H9 (cell line): ENCODE measurements around the gene TM4SF20. TPM values are rescaled to one million over a fixed set of nuclear protein-coding genes. Genes with fewer than 3 reads are reported as not detected.

ENCODE experiments used
- DNase-seq: peaks from one replicate; pipeline ENCODE4 v3.0.0-alpha.2; 2017
- H2AFZ ChIP-seq: one replicate; pipeline ENCODE4 v1.6.1; 2013; ENCODE audit warnings: mild to moderate bottlenecking, low read length, control low read depth, moderate library complexity
- H2AK5ac ChIP-seq: 2 replicates; pipeline ENCODE4 v1.6.1; 2013; ENCODE audit warnings: low read length, control low read depth, mixed read lengths; ENCODE audit not compliant: insufficient read length
- H2BK120ac ChIP-seq: one replicate; pipeline ENCODE4 v1.6.1; 2013; ENCODE audit warnings: low read depth, mild to moderate bottlenecking, low read length, control low read depth, inconsistent platforms; ENCODE audit not compliant: poor library complexity, severe bottlenecking
- H2BK12ac ChIP-seq: 2 replicates; pipeline ENCODE4 v1.6.1; 2013; ENCODE audit warnings: low read length, control low read depth, mixed read lengths, low read depth; ENCODE audit not compliant: insufficient read length
- H2BK15ac ChIP-seq: 2 replicates; pipeline ENCODE4 v1.6.1; 2013; ENCODE audit warnings: low read depth, low read length, control low read depth
- H2BK20ac ChIP-seq: one replicate; pipeline ENCODE4 v1.6.1; 2013; ENCODE audit warnings: low read depth, mild to moderate bottlenecking, low read length, control low read depth, inconsistent platforms; ENCODE audit not compliant: poor library complexity, severe bottlenecking
- H2BK5ac ChIP-seq: 2 replicates; pipeline ENCODE4 v1.6.1; 2013; ENCODE audit warnings: low read length, control low read depth, mixed read lengths; ENCODE audit not compliant: insufficient read length
- H3K14ac ChIP-seq: 2 replicates; pipeline ENCODE4 v1.6.1; 2013; ENCODE audit warnings: low read length, control low read depth; ENCODE audit not compliant: insufficient read depth
- H3K18ac ChIP-seq: 2 replicates; pipeline ENCODE4 v1.6.1; 2013; ENCODE audit warnings: low read depth, mild to moderate bottlenecking, mixed read lengths, low read length, control low read depth; ENCODE audit not compliant: insufficient read length
- H3K23ac ChIP-seq: 2 replicates; pipeline ENCODE4 v1.6.1; 2013; ENCODE audit warnings: low read length, control low read depth, mixed read lengths, low read depth; ENCODE audit not compliant: insufficient read length
- H3K23me2 ChIP-seq: 2 replicates; pipeline ENCODE4 v1.6.1; 2013; ENCODE audit warnings: low read depth, mild to moderate bottlenecking, mixed read lengths, low read length, control low read depth; ENCODE audit not compliant: insufficient read length, poor library complexity, severe bottlenecking
- H3K27ac ChIP-seq: 2 replicates; pipeline ENCODE4 v1.5.1; 2013; ENCODE audit warnings: low read length, control low read depth, mixed read lengths, low read depth; ENCODE audit not compliant: insufficient read length
- H3K27me3 ChIP-seq: 2 replicates; pipeline ENCODE4 v1.6.1; 2013; ENCODE audit warnings: low read length, control low read depth, inconsistent platforms; ENCODE audit not compliant: insufficient read depth
- H3K4ac ChIP-seq: 2 replicates; pipeline ENCODE4 v1.6.1; 2013; ENCODE audit warnings: low read depth, mild to moderate bottlenecking, control low read depth, inconsistent platforms, low read length, moderate library complexity
- H3K4me1 ChIP-seq: 2 replicates; pipeline ENCODE4 v1.6.1; 2013; ENCODE audit warnings: low read length, control low read depth, inconsistent platforms; ENCODE audit not compliant: insufficient read depth
- H3K4me2 ChIP-seq: 2 replicates; pipeline ENCODE4 v1.6.1; 2013; ENCODE audit warnings: low read length, control low read depth, mixed read lengths; ENCODE audit not compliant: insufficient read length, insufficient read depth
- H3K56ac ChIP-seq: 2 replicates; pipeline ENCODE4 v1.6.1; 2013; ENCODE audit warnings: low read depth, mild to moderate bottlenecking, mixed read lengths, low read length, control low read depth; ENCODE audit not compliant: insufficient read length
- H3K79me1 ChIP-seq: 2 replicates; pipeline ENCODE4 v1.6.1; 2013; ENCODE audit warnings: low read depth, mild to moderate bottlenecking, moderate library complexity, low read length, control low read depth, inconsistent platforms; ENCODE audit not compliant: insufficient read depth, poor library complexity, severe bottlenecking
- H3K79me2 ChIP-seq: 2 replicates; pipeline ENCODE4 v1.6.1; 2013; ENCODE audit warnings: low read length, control low read depth, inconsistent platforms; ENCODE audit not compliant: insufficient read depth
- H3K9ac ChIP-seq: 2 replicates; pipeline ENCODE4 v1.6.1; 2013; ENCODE audit warnings: low read length, control low read depth, mixed read lengths; ENCODE audit not compliant: insufficient read length; ENCODE audit errors: extremely low read depth
- H3K9me3 ChIP-seq: one replicate; pipeline ENCODE4 v1.6.1; 2013; ENCODE audit warnings: low read depth, low read length, inconsistent platforms; ENCODE audit not compliant: control insufficient read depth
- H3T11ph ChIP-seq: one replicate; pipeline ENCODE4 v1.6.1; 2013; ENCODE audit warnings: mild to moderate bottlenecking, low read length, control low read depth, inconsistent platforms
- H4K20me1 ChIP-seq: one replicate; pipeline ENCODE4 v1.6.1; 2013; ENCODE audit not compliant: control insufficient read depth, insufficient read length, insufficient read depth
- H4K5ac ChIP-seq: 2 replicates; pipeline ENCODE4 v1.6.1; 2013; ENCODE audit warnings: low read depth, mild to moderate bottlenecking, mixed read lengths, low read length, control low read depth; ENCODE audit not compliant: insufficient read length
- H4K8ac ChIP-seq: replicated peaks from 2 replicates; pipeline ENCODE4 v1.6.1; 2013; ENCODE audit warnings: low read length, control low read depth, mixed read lengths, low read depth; ENCODE audit not compliant: insufficient read length
- H4K91ac ChIP-seq: 2 replicates; pipeline ENCODE4 v1.6.1; 2013; ENCODE audit warnings: low read depth, mild to moderate bottlenecking, moderate library complexity, mixed read lengths, low read length, control low read depth; ENCODE audit not compliant: insufficient read length
- H3K27ac Mint-ChIP-seq, 3 experiments: 2 replicates in 2 of 3; 3 replicates in 1 of 3; pipeline ENCODE4 v1.8.0; 2020 to 2021; ENCODE audit warnings: mixed read lengths in 3 of 3, mild to moderate bottlenecking in 1 of 3, moderate library complexity in 1 of 3
- H3K27me3 Mint-ChIP-seq: 2 replicates; pipeline ENCODE4 v1.8.0; 2021; ENCODE audit warnings: low read depth, mild to moderate bottlenecking, moderate library complexity, mixed read lengths
- H3K36me3 Mint-ChIP-seq, 3 experiments: 2 replicates in 2 of 3; 3 replicates in 1 of 3; pipeline ENCODE4 v1.8.0; 2020 to 2021; ENCODE audit warnings: low read depth in 3 of 3, mixed read lengths in 3 of 3; ENCODE audit not compliant: insufficient read depth in 1 of 3
- H3K4me1 Mint-ChIP-seq, 2 experiments: 2 replicates each; pipeline ENCODE4 v1.8.0; 2020; ENCODE audit warnings: mixed read lengths in 2 of 2
- H3K4me3 Mint-ChIP-seq, 2 experiments: 2 replicates in 1 of 2; 3 replicates in 1 of 2; pipeline ENCODE4 v1.8.0; 2020 to 2021; ENCODE audit warnings: mild to moderate bottlenecking in 2 of 2, mixed read lengths in 2 of 2, moderate library complexity in 1 of 2
- H3K9me3 Mint-ChIP-seq, 2 experiments: 2 replicates in 1 of 2; 3 replicates in 1 of 2; pipeline ENCODE4 v1.8.0; 2020; ENCODE audit warnings: mild to moderate bottlenecking in 2 of 2, mixed read lengths in 2 of 2, moderate library complexity in 1 of 2
- WGBS: extraction: QIAGEN DNeasy Blood & Tissue Kit; methylation state at CpG from one replicate; pipeline ENCODE4 v1.1.7; 2013; ENCODE audit warnings: missing lambda C conversion rate, low lambda C conversion rate, mixed read lengths; ENCODE audit not compliant: insufficient read length; ENCODE audit errors: extremely low coverage; 5-methylcytosine and 5-hydroxymethylcytosine counted together
- total RNA-seq: library from RNA; stranded (reverse); gene quantifications from 2 replicates; pipeline ENCODE4 v1.2.1, GENCODE V29; 2021
- TF ChIP-seq, protein P1 (sequence below): fragments of 200-600 bp; sonication (generic); conservative IDR thresholded peaks from 3 replicates; pipeline ENCODE4 v1.8.0; 2021; ENCODE audit warnings: antibody characterized with exemption, mild to moderate bottlenecking

Gene TM4SF20
- total RNA-seq, 1 experiment from 2014 or later = not detected

DNA sequence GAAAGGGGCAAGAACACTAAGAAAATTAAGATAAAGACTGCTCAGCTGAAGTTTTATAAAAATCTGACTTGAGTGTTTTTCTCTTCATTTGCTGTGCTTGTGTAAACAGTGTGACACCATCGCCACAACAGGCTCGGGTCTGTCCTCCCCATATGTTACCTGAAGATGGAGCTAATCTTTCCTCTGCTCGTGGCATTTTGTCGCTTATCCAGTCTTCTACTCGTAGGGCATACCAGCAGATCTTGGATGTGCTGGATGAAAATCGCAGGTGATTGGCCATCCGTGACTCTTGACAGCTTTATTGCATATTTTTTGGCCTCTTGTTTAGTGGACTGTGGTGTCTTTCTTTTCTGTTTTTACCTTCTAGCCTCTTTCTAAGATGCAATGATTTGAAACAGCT, 32.0 kb downstream of the TM4SF20 start:
- H3K27me3 ChIP-seq = no peaks in the 10 kb centered on the region
- H3K9ac ChIP-seq = no peak overlapping the region
- H3K18ac ChIP-seq = no peak overlapping the region
- H4K20me1 ChIP-seq = no peaks in the 10 kb centered on the region
- H4K8ac ChIP-seq = no peak overlapping the region
- no peak overlapping the region for H2BK20ac ChIP-seq
- no peak overlapping the region for H3K56ac ChIP-seq
- peak; percentile 37 for DNase-seq
- no peaks in the 10 kb centered on the region for H3K9me3 ChIP-seq
- no peak overlapping the region for H2BK12ac ChIP-seq
- no peaks in the 10 kb centered on the region for H3K9me3 Mint-ChIP-seq
- TF ChIP-seq, protein P1, sequence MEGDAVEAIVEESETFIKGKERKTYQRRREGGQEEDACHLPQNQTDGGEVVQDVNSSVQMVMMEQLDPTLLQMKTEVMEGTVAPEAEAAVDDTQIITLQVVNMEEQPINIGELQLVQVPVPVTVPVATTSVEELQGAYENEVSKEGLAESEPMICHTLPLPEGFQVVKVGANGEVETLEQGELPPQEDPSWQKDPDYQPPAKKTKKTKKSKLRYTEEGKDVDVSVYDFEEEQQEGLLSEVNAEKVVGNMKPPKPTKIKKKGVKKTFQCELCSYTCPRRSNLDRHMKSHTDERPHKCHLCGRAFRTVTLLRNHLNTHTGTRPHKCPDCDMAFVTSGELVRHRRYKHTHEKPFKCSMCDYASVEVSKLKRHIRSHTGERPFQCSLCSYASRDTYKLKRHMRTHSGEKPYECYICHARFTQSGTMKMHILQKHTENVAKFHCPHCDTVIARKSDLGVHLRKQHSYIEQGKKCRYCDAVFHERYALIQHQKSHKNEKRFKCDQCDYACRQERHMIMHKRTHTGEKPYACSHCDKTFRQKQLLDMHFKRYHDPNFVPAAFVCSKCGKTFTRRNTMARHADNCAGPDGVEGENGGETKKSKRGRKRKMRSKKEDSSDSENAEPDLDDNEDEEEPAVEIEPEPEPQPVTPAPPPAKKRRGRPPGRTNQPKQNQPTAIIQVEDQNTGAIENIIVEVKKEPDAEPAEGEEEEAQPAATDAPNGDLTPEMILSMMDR = peak; percentile 37; the same call in 2 of the 3 replicates
- H3K4me1 ChIP-seq = no peaks in the 10 kb centered on the region
- no peak overlapping the region for H3K4me3 Mint-ChIP-seq
- H3K14ac ChIP-seq = no peak overlapping the region
- H3K79me2 ChIP-seq = no peaks in the 10 kb centered on the region
- no peak overlapping the region for H3K4me2 ChIP-seq
- no peak overlapping the region for H2AK5ac ChIP-seq
- no peak overlapping the region for H2BK5ac ChIP-seq
- no peak overlapping the region for H2AFZ ChIP-seq
- no CpG with 5 or more reads among the region's 7 CpGs for whole genome bisulfite sequencing
- no peak overlapping the region for H3K23ac ChIP-seq
- H3K23me2 ChIP-seq = no peaks in the 10 kb centered on the region
- peak overlapping the region in 2 of 3 experiments; percentile 4 to 40; a peak in 1 of 7 replicates for H3K27ac Mint-ChIP-seq
- peaks cover 0 to 28% (median 20%) of the 10 kb centered on the region in 3 experiments; a peak in 6 of 7 replicates for H3K36me3 Mint-ChIP-seq
- no peak overlapping the region for H4K5ac ChIP-seq
- no peaks in the 10 kb centered on the region for H3K79me1 ChIP-seq
- no peak overlapping the region for H3T11ph ChIP-seq
- peaks cover 0 to 6% of the 10 kb centered on the region in 2 experiments; a peak in 1 of 4 replicates for H3K4me1 Mint-ChIP-seq
- no peak overlapping the region for H2BK15ac ChIP-seq
- H3K27ac ChIP-seq = no peak overlapping the region
- no peak overlapping the region for H3K4ac ChIP-seq
- H3K27me3 Mint-ChIP-seq = no peaks in the 10 kb centered on the region
- H2BK120ac ChIP-seq = no peak overlapping the region
- H4K91ac ChIP-seq = no peak overlapping the region
